Endothelial cell (in vitro differentiated cells): Measurements from ENCODE around the gene ARL6IP1. TPM values are rescaled to one million over a fixed set of nuclear protein-coding genes. Genes with fewer than 3 reads are reported as not detected.
"Not testable (repeated sequence)": the region's sequence is repeated elsewhere in the genome, so short reads cannot be mapped to it uniquely, and the experiment has no call there.

Experiments
- DNase-seq: peaks from one replicate; pipeline ENCODE4 v3.0.0; 2021; ENCODE audit warnings: low spot score
- H3K27ac Mint-ChIP-seq: one replicate; pipeline ENCODE4 v1.8.0; 2021; ENCODE audit warnings: mixed read lengths, inconsistent platforms; ENCODE audit not compliant: unreplicated experiment
- H3K27me3 Mint-ChIP-seq: one replicate; pipeline ENCODE4 v1.8.0; 2021; ENCODE audit warnings: mild to moderate bottlenecking, moderate library complexity, mixed read lengths, inconsistent platforms; ENCODE audit not compliant: unreplicated experiment
- H3K36me3 Mint-ChIP-seq: one replicate; pipeline ENCODE4 v1.8.0; 2021; ENCODE audit warnings: mild to moderate bottlenecking, low read depth, mixed read lengths, inconsistent platforms; ENCODE audit not compliant: unreplicated experiment
- H3K4me1 Mint-ChIP-seq: one replicate; pipeline ENCODE4 v1.8.0; 2021; ENCODE audit warnings: mild to moderate bottlenecking, mixed read lengths, inconsistent platforms; ENCODE audit not compliant: unreplicated experiment
- H3K4me3 Mint-ChIP-seq: one replicate; pipeline ENCODE4 v1.8.0; 2021; ENCODE audit warnings: mild to moderate bottlenecking, mixed read lengths, inconsistent platforms; ENCODE audit not compliant: unreplicated experiment
- H3K9me3 Mint-ChIP-seq: one replicate; pipeline ENCODE4 v1.8.0; 2021; ENCODE audit warnings: mixed read lengths, inconsistent platforms; ENCODE audit not compliant: unreplicated experiment
- CTCF ChIP-seq: fragments of 200-600 bp; sonication (generic); IDR thresholded peaks from one replicate; pipeline ENCODE4 v1.5.0; 2021; ENCODE audit warnings: antibody characterized with exemption; ENCODE audit not compliant: unreplicated experiment
- total RNA-seq: library from RNA; stranded (reverse); fragmentation: NEBNext Ultra II Directional; extraction: Animal tissue kit (Norgen Biotek cat#: 25700); gene quantifications from one replicate; pipeline ENCODE4 v1.2.1, GENCODE V29; 2021; ENCODE audit not compliant: unreplicated experiment

Gene ARL6IP1
- total RNA-seq, 1 donor from 2014 or later, result 147 TPM

GRCh38 chr16:18772171-18772570 lies 29.2 kb downstream of the ARL6IP1 start:
- not testable (repeated sequence) for H3K27me3 Mint-ChIP-seq, H3K9me3 Mint-ChIP-seq, H3K36me3 Mint-ChIP-seq, DNase-seq, H3K4me1 Mint-ChIP-seq, H3K4me3 Mint-ChIP-seq, H3K27ac Mint-ChIP-seq

- not testable (repeated sequence) for H3K36me3 Mint-ChIP-seq, H3K27ac Mint-ChIP-seq, DNase-seq, H3K4me1 Mint-ChIP-seq, H3K9me3 Mint-ChIP-seq, H3K27me3 Mint-ChIP-seq, H3K4me3 Mint-ChIP-seq
Measured at GRCh38 chr16:18770336-18770962, 30.9 kb downstream of the ARL6IP1 start.

GRCh38 chr16:18767217-18767616 lies 34.1 kb downstream of the ARL6IP1 start:
- H3K4me3 Mint-ChIP-seq, H3K27me3 Mint-ChIP-seq, DNase-seq, H3K36me3 Mint-ChIP-seq, H3K27ac Mint-ChIP-seq, H3K9me3 Mint-ChIP-seq, H3K4me1 Mint-ChIP-seq: not testable (repeated sequence)

GRCh38 chr16:18762713-18763112 lies 38.6 kb downstream of the ARL6IP1 start:
- H3K36me3 Mint-ChIP-seq, H3K9me3 Mint-ChIP-seq, H3K4me1 Mint-ChIP-seq, H3K4me3 Mint-ChIP-seq, H3K27me3 Mint-ChIP-seq, H3K27ac Mint-ChIP-seq, DNase-seq: not testable (repeated sequence)

- peak; percentile 54 for DNase-seq
- TF ChIP-seq CTCF, result peak; percentile 35
- H3K36me3 Mint-ChIP-seq, H3K27ac Mint-ChIP-seq, H3K4me3 Mint-ChIP-seq, H3K9me3 Mint-ChIP-seq, H3K27me3 Mint-ChIP-seq, H3K4me1 Mint-ChIP-seq: not testable (repeated sequence)
Measured at GRCh38 chr16:18759598-18760520, 41.5 kb downstream of the ARL6IP1 start.

GRCh38 chr16:18757960-18758660 lies 43.2 kb downstream of the ARL6IP1 start:
- not testable (repeated sequence) for H3K4me1 Mint-ChIP-seq, H3K36me3 Mint-ChIP-seq, H3K27me3 Mint-ChIP-seq, H3K4me3 Mint-ChIP-seq, H3K9me3 Mint-ChIP-seq, DNase-seq, H3K27ac Mint-ChIP-seq

GRCh38 chr16:18756639-18757038 lies 44.7 kb downstream of the ARL6IP1 start:
- not testable (repeated sequence) for H3K4me1 Mint-ChIP-seq, H3K27ac Mint-ChIP-seq, H3K27me3 Mint-ChIP-seq, H3K4me3 Mint-ChIP-seq, DNase-seq, H3K36me3 Mint-ChIP-seq, H3K9me3 Mint-ChIP-seq

- DNase-seq, H3K36me3 Mint-ChIP-seq, H3K27ac Mint-ChIP-seq, H3K27me3 Mint-ChIP-seq, H3K4me3 Mint-ChIP-seq, H3K9me3 Mint-ChIP-seq, H3K4me1 Mint-ChIP-seq: not testable (repeated sequence)
Measured at GRCh38 chr16:18742870-18743269, 58.5 kb downstream of the ARL6IP1 start.

Other genes with a start within 250 kb of the ARL6IP1 start
- gene NOMO2, start 239.5 kb downstream of the ARL6IP1 start, total RNA-seq, result 109 TPM
- 1,627 TPM for gene RPS15A, start 11.2 kb downstream of the ARL6IP1 start, total RNA-seq
- 70.1 TPM for gene SMG1, start 124.9 kb upstream of the ARL6IP1 start, total RNA-seq
- gene TMC7, start 182.4 kb upstream of the ARL6IP1 start, total RNA-seq, result 16.9 TPM